ENCODE results near the gene RPS6KB2. TPM values are rescaled to one million over a fixed set of nuclear protein-coding genes. Genes with fewer than 3 reads are reported as not detected.

Gene RPS6KB2
- total and polyA plus RNA-seq, 2 of the 4 experiments (the other 2 are of a cell fraction): 50.7 to 58.4 TPM

DNA sequence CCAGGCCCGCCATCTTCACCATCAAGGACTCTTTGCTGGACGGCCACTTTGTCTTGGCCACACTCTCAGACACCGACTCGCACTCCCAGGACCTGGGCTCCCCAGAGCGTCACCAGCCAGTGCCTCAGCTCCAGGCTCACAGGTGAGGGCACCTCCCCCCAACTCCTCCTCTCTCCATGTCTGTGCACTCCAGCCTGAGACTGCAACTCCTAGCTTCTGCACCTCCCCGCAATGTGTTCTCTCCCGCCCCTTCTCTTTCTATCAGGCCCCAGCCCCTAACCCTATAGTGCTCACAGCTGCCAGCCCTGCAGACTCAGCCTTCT lies 32.1 kb upstream of the RPS6KB2 start:
- Histone ChIP-seq H3K36me3 (ENCODE audit: control insufficient read depth, insufficient read depth, low read length) (peaks cover 43% of the 10 kb centered on the region), H4K20me1 (ENCODE audit: insufficient read depth, low read length) (peaks cover 34% of the 10 kb centered on the region), H2BK20ac (ENCODE audit: low read depth, low read length) (no peak overlapping the region), H2BK5ac (ENCODE audit: low read depth, low read length, poor library complexity, severe bottlenecking) (no peak overlapping the region), H3K9me3 (ENCODE audit: control insufficient read depth, insufficient read depth, low read length) (no peaks in the 10 kb centered on the region), H2AK5ac (ENCODE audit: low read depth, low read length) (no peak overlapping the region), H2BK15ac (ENCODE audit: low read depth, low read length) (no peak overlapping the region), H3K23ac (ENCODE audit: low read depth, low read length) (no peak overlapping the region), H2AFZ (replicated peaks; ENCODE audit: low read length, poor library complexity) (no peak overlapping the region), H3K4me3 (ENCODE audit: insufficient read depth, low read depth, low read length) (no peak overlapping the region), H3K56ac (ENCODE audit: extremely low read depth, insufficient read depth, low read length) (no peak overlapping the region), H4K5ac (ENCODE audit: low read depth, low read length) (no peak overlapping the region), H3K4me2 (ENCODE audit: low read depth, low read length) (no peak overlapping the region), H3K4me1 (ENCODE audit: control insufficient read depth, insufficient read depth, low read length) (peaks cover 13% of the 10 kb centered on the region), H3K18ac (ENCODE audit: low read depth, low read length) (no peak overlapping the region), H3K27ac (ENCODE audit: insufficient read depth, low read length) (no peak overlapping the region), H4K91ac (ENCODE audit: insufficient read depth, low read depth, low read length) (no peak overlapping the region), H2BK120ac (ENCODE audit: low read depth, low read length) (no peak overlapping the region), H4K8ac (ENCODE audit: low read depth in 2 of 2, low read length in 2 of 2) (no peak overlapping the region), H2AK9ac (replicated peaks; ENCODE audit: low read depth, low read length, poor library complexity) (no peak overlapping the region), H3K9me1 (ENCODE audit: insufficient read depth, low read length) (no peaks in the 10 kb centered on the region), H3K27me3 (ENCODE audit: control insufficient read depth, insufficient read depth, low read length) (no peaks in the 10 kb centered on the region), H3K14ac (replicated peaks; ENCODE audit: low read depth, low read length) (no peak overlapping the region), H3K79me1 (ENCODE audit: low read depth in 1 of 2, low read length in 2 of 2) (peaks cover 21 to 48% of the 10 kb centered on the region in 2 experiments; a peak in 3 of 4 replicates), H3K4ac (ENCODE audit: low read depth, low read length) (no peak overlapping the region), H3K9ac (ENCODE audit: low read depth, low read length) (no peak overlapping the region)
- ChIA-PET CTCF (no interaction called here), POLR2A (ENCODE audit: unreplicated experiment) (no interaction called here)
- intact Hi-C loops (cut with micrococcal nuclease): no loop called here
- no peak for TF ChIP-seq RFX5 (IDR thresholded peaks at IDR 0.05; ENCODE audit: low read depth, low read length)
- no peak for TF ChIP-seq POLR2A (IDR thresholded peaks at IDR 0.05; ENCODE audit: low read depth, low read length)
- TF ChIP-seq SMC3 (IDR thresholded peaks at IDR 0.05; ENCODE audit: low read depth, low read length): no peak
- TF ChIP-seq NFE2L2 (IDR thresholded peaks at IDR 0.05; ENCODE audit: low read depth, low read length): no peak
- TF ChIP-seq, protein P1, sequence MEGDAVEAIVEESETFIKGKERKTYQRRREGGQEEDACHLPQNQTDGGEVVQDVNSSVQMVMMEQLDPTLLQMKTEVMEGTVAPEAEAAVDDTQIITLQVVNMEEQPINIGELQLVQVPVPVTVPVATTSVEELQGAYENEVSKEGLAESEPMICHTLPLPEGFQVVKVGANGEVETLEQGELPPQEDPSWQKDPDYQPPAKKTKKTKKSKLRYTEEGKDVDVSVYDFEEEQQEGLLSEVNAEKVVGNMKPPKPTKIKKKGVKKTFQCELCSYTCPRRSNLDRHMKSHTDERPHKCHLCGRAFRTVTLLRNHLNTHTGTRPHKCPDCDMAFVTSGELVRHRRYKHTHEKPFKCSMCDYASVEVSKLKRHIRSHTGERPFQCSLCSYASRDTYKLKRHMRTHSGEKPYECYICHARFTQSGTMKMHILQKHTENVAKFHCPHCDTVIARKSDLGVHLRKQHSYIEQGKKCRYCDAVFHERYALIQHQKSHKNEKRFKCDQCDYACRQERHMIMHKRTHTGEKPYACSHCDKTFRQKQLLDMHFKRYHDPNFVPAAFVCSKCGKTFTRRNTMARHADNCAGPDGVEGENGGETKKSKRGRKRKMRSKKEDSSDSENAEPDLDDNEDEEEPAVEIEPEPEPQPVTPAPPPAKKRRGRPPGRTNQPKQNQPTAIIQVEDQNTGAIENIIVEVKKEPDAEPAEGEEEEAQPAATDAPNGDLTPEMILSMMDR (conservative IDR thresholded peaks at IDR 0.05; ENCODE audit: low read depth, low read length): no peak
- TF ChIP-seq MAFK (IDR thresholded peaks at IDR 0.05; ENCODE audit: low read depth, low read length): no peak
- TF ChIP-seq, protein P2, sequence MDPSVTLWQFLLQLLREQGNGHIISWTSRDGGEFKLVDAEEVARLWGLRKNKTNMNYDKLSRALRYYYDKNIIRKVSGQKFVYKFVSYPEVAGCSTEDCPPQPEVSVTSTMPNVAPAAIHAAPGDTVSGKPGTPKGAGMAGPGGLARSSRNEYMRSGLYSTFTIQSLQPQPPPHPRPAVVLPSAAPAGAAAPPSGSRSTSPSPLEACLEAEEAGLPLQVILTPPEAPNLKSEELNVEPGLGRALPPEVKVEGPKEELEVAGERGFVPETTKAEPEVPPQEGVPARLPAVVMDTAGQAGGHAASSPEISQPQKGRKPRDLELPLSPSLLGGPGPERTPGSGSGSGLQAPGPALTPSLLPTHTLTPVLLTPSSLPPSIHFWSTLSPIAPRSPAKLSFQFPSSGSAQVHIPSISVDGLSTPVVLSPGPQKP (IDR thresholded peaks at IDR 0.05; ENCODE audit: borderline replicate concordance, low read depth, low read length): no peak
- no peak for TF ChIP-seq CHD1 (IDR thresholded peaks at IDR 0.05; ENCODE audit: low read depth, low read length)
- TF ChIP-seq MXI1 (IDR thresholded peaks at IDR 0.05; ENCODE audit: borderline replicate concordance, low read depth, low read length): no peak
- no peak for TF ChIP-seq CEBPB (IDR thresholded peaks at IDR 0.05; ENCODE audit: low read depth, low read length)
- TF ChIP-seq MAZ (IDR thresholded peaks at IDR 0.05; ENCODE audit: borderline replicate concordance, low read depth, low read length): no peak
- TF ChIP-seq BHLHE40 (IDR thresholded peaks at IDR 0.05; ENCODE audit: low read depth, low read length): no peak
- TF ChIP-seq RAD21 (IDR thresholded peaks at IDR 0.05; ENCODE audit: low read length): no peak
- TF ChIP-seq, protein P3, sequence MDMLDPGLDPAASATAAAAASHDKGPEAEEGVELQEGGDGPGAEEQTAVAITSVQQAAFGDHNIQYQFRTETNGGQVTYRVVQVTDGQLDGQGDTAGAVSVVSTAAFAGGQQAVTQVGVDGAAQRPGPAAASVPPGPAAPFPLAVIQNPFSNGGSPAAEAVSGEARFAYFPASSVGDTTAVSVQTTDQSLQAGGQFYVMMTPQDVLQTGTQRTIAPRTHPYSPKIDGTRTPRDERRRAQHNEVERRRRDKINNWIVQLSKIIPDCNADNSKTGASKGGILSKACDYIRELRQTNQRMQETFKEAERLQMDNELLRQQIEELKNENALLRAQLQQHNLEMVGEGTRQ (IDR thresholded peaks at IDR 0.05; ENCODE audit: low read depth, low read length): no peak
- no peak for TF ChIP-seq FOS (IDR thresholded peaks at IDR 0.05; ENCODE audit: low read depth, low read length)
- TF ChIP-seq RCOR1 (IDR thresholded peaks at IDR 0.05; ENCODE audit: insufficient replicate concordance, low read length): no peak
- WGBS, 2 experiments (ENCODE audit: extremely low coverage in 2 of 2, insufficient read length in 1 of 2): 88% methylated on average over 4 of the region's 7 CpGs; no CpG with 5 or more reads in 1 of the 2 experiments
- ATAC-seq (ENCODE audit: low read depth) (no peak), DNase-seq (no peak)
- no TSS peak for BruUV-seq (replicated peaks)
- in situ Hi-C loops (cut with MboI; ENCODE audit: low sequenced_read_pairs): no loop called here
- dilution Hi-C loops (cut with HindIII; ENCODE audit: low sequenced_read_pairs, unreplicated experiment): no loop called here
